ENCODE results near the gene B4GALT2. TPM values are rescaled to one million over a fixed set of nuclear protein-coding genes. Genes with fewer than 3 reads are reported as not detected.

The B4GALT2 gene
- total and polyA plus RNA-seq, 9 of the 15 experiments (the other 6 are each of a cell fraction or from before 2014, with no cell fraction given) = 1.3 to 86.8 (median 43.8) TPM

- TF ChIP-seq CREB5 (CRISPR knock-in tag; IDR thresholded peaks at IDR 0.05) (no peak), SREBF1 (IDR thresholded peaks at IDR 0.05; ENCODE audit: borderline replicate concordance, low read depth, low read length) (0 out of 2 replicates have a peak, but pooled peaks have one; percentile 15), NELFE (IDR thresholded peaks at IDR 0.05; ENCODE audit: insufficient read depth, insufficient read length) (no peak), IRF2 (CRISPR knock-in tag; IDR thresholded peaks at IDR 0.05) (no peak), CREM (IDR thresholded peaks at IDR 0.05; ENCODE audit: low read depth) (no peak), POU5F1 (IDR thresholded peaks at IDR 0.05; ENCODE audit: borderline replicate concordance, low read depth, low read length, partially characterized antibody) (no peak), L3MBTL2 (IDR thresholded peaks at IDR 0.05) (no peak), ARID3A (IDR thresholded peaks at IDR 0.05; ENCODE audit: borderline replicate concordance, low read depth, low read length) (no peak), TRIM25 (IDR thresholded peaks at IDR 0.05; ENCODE audit: borderline replicate concordance) (no peak), POLR2AphosphoS2 (IDR thresholded peaks at IDR 0.05; ENCODE audit: low read length) (no peak), JUNB (CRISPR knock-in tag; conservative IDR thresholded peaks at IDR 0.05) (no peak), ZFP36 (IDR thresholded peaks at IDR 0.05; ENCODE audit: low read depth, low read length, partially characterized antibody) (peak; percentile 9), CEBPZ (IDR thresholded peaks at IDR 0.05; ENCODE audit: borderline replicate concordance, low read depth, low read length) (no peak), BRF2 (IDR thresholded peaks at IDR 0.05; ENCODE audit: borderline replicate concordance, insufficient read depth, insufficient read length) (no peak), HLTF (IDR thresholded peaks at IDR 0.05) (no peak), ZNF23 (CRISPR knock-in tag; IDR thresholded peaks at IDR 0.05) (no peak), FOXJ2 (tag; IDR thresholded peaks at IDR 0.05) (no peak), ZNF584 (CRISPR knock-in tag; IDR thresholded peaks at IDR 0.05; ENCODE audit: low read depth) (no peak)
Observed at GRCh38 chr1:43934101-43934985, 44.7 kb upstream of the B4GALT2 start (continued).

Measured in K562 (cell line).